ENCODE data around the gene UBL5.
"Not testable (repeated sequence)": the region's sequence is repeated elsewhere in the genome, so short reads cannot be mapped to it uniquely, and the experiment has no call there.

Gene UBL5

DNA sequence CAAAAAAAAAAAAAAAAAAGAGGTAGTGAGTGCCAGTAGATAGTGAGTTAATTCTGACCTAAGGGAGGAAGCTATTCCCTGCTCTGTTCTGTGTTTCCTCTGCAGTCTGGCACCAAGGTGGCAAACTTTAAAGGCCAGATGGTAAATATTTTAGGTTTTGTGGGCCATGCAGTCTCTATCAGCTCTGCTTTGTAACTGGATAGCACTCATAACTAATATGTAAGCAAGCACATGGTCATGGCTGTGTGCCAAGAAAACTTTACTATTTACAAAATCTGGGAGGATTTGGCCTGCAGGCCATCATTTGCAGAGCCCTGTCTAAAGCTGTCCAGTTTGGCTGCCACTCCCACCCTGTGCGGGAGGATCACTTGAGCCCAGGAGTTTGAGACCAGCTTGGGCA, 11.7 kb downstream of the UBL5 start:
- no peaks in the 10 kb centered on the region for H3K27me3 ChIP-seq (ENCODE audit: insufficient read depth, low read length, poor library complexity)
- WGBS (ENCODE audit: extremely low coverage, insufficient coverage, low lambda C conversion rate), result no CpG with 5 or more reads among the region's 1 CpG
- H4K8ac ChIP-seq (ENCODE audit: low read depth, low read length), result no peak overlapping the region
- H3K9ac ChIP-seq (ENCODE audit: low read length), result no peak overlapping the region
- peaks cover 10% of the 10 kb centered on the region for H3K79me1 ChIP-seq (ENCODE audit: low read length)
- no peak overlapping the region for H2BK15ac ChIP-seq (replicated peaks; ENCODE audit: low read depth)
- no peak overlapping the region for H3K56ac ChIP-seq (ENCODE audit: low read length)
- no peak overlapping the region for H3K23ac ChIP-seq (ENCODE audit: low read length)
- H2AK5ac ChIP-seq (ENCODE audit: low read length), result no peak overlapping the region
- DNase-seq, result no peak
- no peak overlapping the region for H3K4ac ChIP-seq (ENCODE audit: low read depth, low read length)
- no peak overlapping the region for H3K4me2 ChIP-seq (ENCODE audit: low read length)
- H3K79me2 ChIP-seq (ENCODE audit: control insufficient read depth, insufficient read depth, low read length), result peaks cover 9% of the 10 kb centered on the region
- peaks cover 6% of the 10 kb centered on the region for H3K36me3 ChIP-seq (ENCODE audit: control insufficient read depth, insufficient read depth, low read length)
- H2BK120ac ChIP-seq (ENCODE audit: low read depth, low read length), result no peak overlapping the region
- H3K4me1 ChIP-seq (ENCODE audit: control insufficient read depth, low read depth, low read length), result no peaks in the 10 kb centered on the region
- no peak overlapping the region for H3K4me3 ChIP-seq (ENCODE audit: low read length)
- H3K27ac ChIP-seq (ENCODE audit: low read depth, low read length), result no peak overlapping the region
- no peak overlapping the region for H4K5ac ChIP-seq (ENCODE audit: low read length)
- H3K18ac ChIP-seq (ENCODE audit: low read length), result no peak overlapping the region
- H2BK5ac ChIP-seq (ENCODE audit: low read length), result no peak overlapping the region

- Histone ChIP-seq H2BK120ac (ENCODE audit: low read depth, low read length) (no peak overlapping the region), H3K36me3 (ENCODE audit: control insufficient read depth, insufficient read depth, low read length) (peaks cover 6% of the 10 kb centered on the region), H3K18ac (ENCODE audit: low read length) (no peak overlapping the region), H3K4me3 (ENCODE audit: low read length) (no peak overlapping the region), H3K79me2 (ENCODE audit: control insufficient read depth, insufficient read depth, low read length) (no peaks in the 10 kb centered on the region), H4K8ac (ENCODE audit: low read depth, low read length) (no peak overlapping the region), H2BK5ac (ENCODE audit: low read length) (no peak overlapping the region), H3K27me3 (ENCODE audit: insufficient read depth, low read length, poor library complexity) (no peaks in the 10 kb centered on the region), H3K23ac (ENCODE audit: low read length) (no peak overlapping the region), H3K27ac (ENCODE audit: low read depth, low read length) (no peak overlapping the region), H3K4ac (ENCODE audit: low read depth, low read length) (no peak overlapping the region), H3K56ac (ENCODE audit: low read length) (no peak overlapping the region), H2AK5ac (ENCODE audit: low read length) (no peak overlapping the region), H3K79me1 (ENCODE audit: low read length) (no peaks in the 10 kb centered on the region), H2BK15ac (replicated peaks; ENCODE audit: low read depth) (no peak overlapping the region), H3K9ac (ENCODE audit: low read length) (no peak overlapping the region), H4K5ac (ENCODE audit: low read length) (no peak overlapping the region), H3K4me1 (ENCODE audit: control insufficient read depth, low read depth, low read length) (no peaks in the 10 kb centered on the region), H3K4me2 (ENCODE audit: low read length) (no peak overlapping the region)
- DNase-seq, result no peak
- no CpG with 5 or more reads among the region's 9 CpGs for WGBS (ENCODE audit: extremely low coverage, insufficient coverage, low lambda C conversion rate)
Measured at GRCh38 chr19:9842834-9843625, 15.3 kb downstream of the UBL5 start.

DNA sequence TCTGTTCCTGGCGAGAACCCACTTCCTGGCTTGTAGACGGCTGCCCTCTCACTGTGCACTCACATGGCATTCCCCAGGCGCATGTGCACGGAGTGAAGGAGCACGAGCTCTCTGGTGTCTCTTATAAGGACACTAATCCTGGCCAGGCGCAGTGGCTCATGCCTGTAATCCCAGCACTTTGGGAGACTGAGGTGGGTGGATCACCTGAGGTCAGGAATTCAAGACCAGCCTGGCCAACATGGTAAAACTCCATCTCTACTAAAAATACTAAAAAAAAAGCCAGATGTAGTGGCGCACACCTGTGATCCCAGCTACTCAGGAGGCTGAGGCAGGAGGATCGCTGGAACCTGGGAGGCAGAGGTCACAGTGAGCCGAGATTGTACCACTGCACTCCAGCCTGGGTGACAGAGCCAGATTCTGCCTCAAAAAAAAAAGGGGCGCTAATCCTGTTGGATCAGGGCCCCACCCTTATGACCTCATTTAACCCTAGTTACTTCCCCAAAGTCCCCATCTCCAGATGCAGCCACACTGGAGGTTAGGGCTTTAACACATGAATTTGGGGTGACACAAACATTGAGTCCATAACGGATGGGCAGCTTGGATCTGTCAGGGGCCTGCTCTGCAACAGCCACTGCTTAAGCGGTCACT, 16.0 kb downstream of the UBL5 start:
- H4K8ac ChIP-seq (ENCODE audit: low read depth, low read length); H2BK15ac ChIP-seq (replicated peaks; ENCODE audit: low read depth); H2AK5ac ChIP-seq (ENCODE audit: low read length); DNase-seq; H3K9ac ChIP-seq (ENCODE audit: low read length); H3K18ac ChIP-seq (ENCODE audit: low read length); H4K5ac ChIP-seq (ENCODE audit: low read length); H3K79me2 ChIP-seq (ENCODE audit: control insufficient read depth, insufficient read depth, low read length); H3K4me2 ChIP-seq (ENCODE audit: low read length); H3K36me3 ChIP-seq (ENCODE audit: control insufficient read depth, insufficient read depth, low read length); H3K56ac ChIP-seq (ENCODE audit: low read length); H3K79me1 ChIP-seq (ENCODE audit: low read length); H3K4ac ChIP-seq (ENCODE audit: low read depth, low read length); H3K27ac ChIP-seq (ENCODE audit: low read depth, low read length); H2BK120ac ChIP-seq (ENCODE audit: low read depth, low read length); H2BK5ac ChIP-seq (ENCODE audit: low read length); H3K23ac ChIP-seq (ENCODE audit: low read length); H3K27me3 ChIP-seq (ENCODE audit: insufficient read depth, low read length, poor library complexity); H3K4me1 ChIP-seq (ENCODE audit: control insufficient read depth, low read depth, low read length); H3K4me3 ChIP-seq (ENCODE audit: low read length): not testable (repeated sequence)
- WGBS (ENCODE audit: extremely low coverage, insufficient coverage, low lambda C conversion rate), result no CpG with 5 or more reads among the region's 12 CpGs

DNA sequence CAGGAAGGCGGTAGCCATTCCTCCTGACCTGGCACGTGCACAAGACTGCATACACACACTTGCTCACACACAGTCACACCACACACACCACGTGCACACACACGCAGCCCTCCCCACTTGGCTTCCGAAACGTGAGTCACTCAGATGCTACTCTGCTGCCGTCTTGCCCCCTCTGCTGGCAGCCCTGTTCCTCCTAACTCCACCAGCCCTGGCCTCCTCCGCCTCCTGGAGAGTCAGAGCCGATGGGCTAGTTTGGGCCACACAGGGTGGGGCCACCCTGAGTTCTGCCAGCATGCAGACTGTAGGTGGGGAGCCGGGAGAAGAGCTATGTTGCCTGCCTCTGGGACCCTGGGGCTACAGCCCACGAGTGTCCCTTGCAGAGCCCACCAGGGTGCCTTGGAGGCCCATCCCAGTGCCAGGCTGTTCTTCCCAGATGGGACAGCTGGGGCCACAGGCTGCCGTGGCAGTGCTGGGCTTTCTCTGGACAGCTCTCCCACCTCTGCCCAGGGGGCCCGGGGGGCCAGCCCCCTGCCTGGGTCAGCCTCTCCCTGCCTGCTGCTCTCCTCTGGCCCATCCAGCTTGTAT, 19.5 kb downstream of the UBL5 start:
- no peak overlapping the region for H3K4ac ChIP-seq (ENCODE audit: low read depth, low read length)
- H3K56ac ChIP-seq (ENCODE audit: low read length), result no peak overlapping the region
- no peak overlapping the region for H3K9ac ChIP-seq (ENCODE audit: low read length)
- no peaks in the 10 kb centered on the region for H3K36me3 ChIP-seq (ENCODE audit: control insufficient read depth, insufficient read depth, low read length)
- no peak overlapping the region for H2AK5ac ChIP-seq (ENCODE audit: low read length)
- no peak overlapping the region for H2BK5ac ChIP-seq (ENCODE audit: low read length)
- H3K79me2 ChIP-seq (ENCODE audit: control insufficient read depth, insufficient read depth, low read length), result no peaks in the 10 kb centered on the region
- H3K23ac ChIP-seq (ENCODE audit: low read length), result no peak overlapping the region
- H3K79me1 ChIP-seq (ENCODE audit: low read length), result no peaks in the 10 kb centered on the region
- H3K4me1 ChIP-seq (ENCODE audit: control insufficient read depth, low read depth, low read length), result no peaks in the 10 kb centered on the region
- no peak overlapping the region for H3K4me3 ChIP-seq (ENCODE audit: low read length)
- H3K4me2 ChIP-seq (ENCODE audit: low read length), result no peak overlapping the region
- H4K5ac ChIP-seq (ENCODE audit: low read length), result no peak overlapping the region
- no peak overlapping the region for H4K8ac ChIP-seq (ENCODE audit: low read depth, low read length)
- DNase-seq, result peak; percentile 83
- no peak overlapping the region for H3K18ac ChIP-seq (ENCODE audit: low read length)
- no peak overlapping the region for H2BK15ac ChIP-seq (replicated peaks; ENCODE audit: low read depth)
- no peak overlapping the region for H2BK120ac ChIP-seq (ENCODE audit: low read depth, low read length)
- H3K27me3 ChIP-seq (ENCODE audit: insufficient read depth, low read length, poor library complexity), result no peaks in the 10 kb centered on the region
- no peak overlapping the region for H3K27ac ChIP-seq (ENCODE audit: low read depth, low read length)
- no CpG with 5 or more reads among the region's 13 CpGs for WGBS (ENCODE audit: extremely low coverage, insufficient coverage, low lambda C conversion rate)

GRCh38 chr19:9848060-9848459, 20.3 kb downstream of the UBL5 start:
- no peak overlapping the region for H2BK120ac ChIP-seq (ENCODE audit: low read depth, low read length)
- no peak overlapping the region for H4K5ac ChIP-seq (ENCODE audit: low read length)
- no CpG with 5 or more reads among the region's 4 CpGs for WGBS (ENCODE audit: extremely low coverage, insufficient coverage, low lambda C conversion rate)
- no peak overlapping the region for H2BK15ac ChIP-seq (replicated peaks; ENCODE audit: low read depth)
- H3K4me3 ChIP-seq (ENCODE audit: low read length), result no peak overlapping the region
- H3K79me1 ChIP-seq (ENCODE audit: low read length), result no peaks in the 10 kb centered on the region
- H3K18ac ChIP-seq (ENCODE audit: low read length), result no peak overlapping the region
- H2BK5ac ChIP-seq (ENCODE audit: low read length), result no peak overlapping the region
- H3K9ac ChIP-seq (ENCODE audit: low read length), result no peak overlapping the region
- no peaks in the 10 kb centered on the region for H3K27me3 ChIP-seq (ENCODE audit: insufficient read depth, low read length, poor library complexity)
- H3K36me3 ChIP-seq (ENCODE audit: control insufficient read depth, insufficient read depth, low read length), result no peaks in the 10 kb centered on the region
- H3K56ac ChIP-seq (ENCODE audit: low read length), result no peak overlapping the region
- H3K4me1 ChIP-seq (ENCODE audit: control insufficient read depth, low read depth, low read length), result no peaks in the 10 kb centered on the region
- peak; percentile 42 for DNase-seq
- no peak overlapping the region for H3K4ac ChIP-seq (ENCODE audit: low read depth, low read length)
- H3K4me2 ChIP-seq (ENCODE audit: low read length), result no peak overlapping the region
- no peak overlapping the region for H3K23ac ChIP-seq (ENCODE audit: low read length)
- H2AK5ac ChIP-seq (ENCODE audit: low read length), result no peak overlapping the region
- no peaks in the 10 kb centered on the region for H3K79me2 ChIP-seq (ENCODE audit: control insufficient read depth, insufficient read depth, low read length)
- H4K8ac ChIP-seq (ENCODE audit: low read depth, low read length), result no peak overlapping the region
- H3K27ac ChIP-seq (ENCODE audit: low read depth, low read length), result no peak overlapping the region

Measured in mesendoderm (in vitro differentiated cells).